Measurements from ENCODE around the gene PHAX.
"Not testable (repeated sequence)": the region's sequence is repeated elsewhere in the genome, so short reads cannot be mapped to it uniquely, and the experiment has no call there.

Gene PHAX

DNA sequence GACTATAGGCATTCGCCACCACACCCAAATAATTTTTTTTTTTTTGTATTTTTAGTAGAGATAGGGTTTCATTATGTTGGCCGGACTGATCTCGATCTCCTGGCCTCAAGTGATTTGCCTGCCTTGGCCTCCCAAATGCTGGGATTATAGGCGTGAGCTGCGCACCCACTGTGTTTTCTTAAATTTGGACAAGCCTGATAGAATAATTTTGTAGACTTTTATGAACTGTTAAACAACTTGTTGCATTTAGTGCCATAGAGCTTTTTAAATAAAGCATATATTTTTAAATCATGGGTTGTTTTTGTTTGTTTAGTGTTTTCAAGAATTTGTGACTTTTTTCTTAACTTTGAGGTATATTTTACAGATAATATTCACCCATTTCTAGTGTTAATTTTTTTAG lies 4.8 kb downstream of the PHAX start:
- no peak for DNase-seq

DNA sequence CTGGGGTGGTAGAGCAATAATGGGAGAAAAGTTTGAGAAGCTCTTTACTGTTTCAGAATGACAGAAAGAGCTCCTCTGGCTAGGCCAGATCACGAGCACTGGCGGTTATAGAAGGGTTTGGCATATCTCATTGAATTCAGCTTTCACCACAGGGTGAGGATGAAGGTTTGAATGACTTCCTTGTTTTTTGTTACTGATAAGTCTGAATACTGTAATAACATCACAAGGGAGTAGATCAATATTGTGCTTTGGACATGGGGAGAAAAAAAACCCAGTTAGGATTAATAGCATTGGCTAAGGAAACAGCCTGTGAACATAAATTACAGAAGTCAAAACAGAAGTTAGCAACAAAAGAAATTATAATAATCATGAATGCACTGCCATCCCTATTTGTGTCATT lies 9.4 kb downstream of the PHAX start:
- DNase-seq = no peak

DNA sequence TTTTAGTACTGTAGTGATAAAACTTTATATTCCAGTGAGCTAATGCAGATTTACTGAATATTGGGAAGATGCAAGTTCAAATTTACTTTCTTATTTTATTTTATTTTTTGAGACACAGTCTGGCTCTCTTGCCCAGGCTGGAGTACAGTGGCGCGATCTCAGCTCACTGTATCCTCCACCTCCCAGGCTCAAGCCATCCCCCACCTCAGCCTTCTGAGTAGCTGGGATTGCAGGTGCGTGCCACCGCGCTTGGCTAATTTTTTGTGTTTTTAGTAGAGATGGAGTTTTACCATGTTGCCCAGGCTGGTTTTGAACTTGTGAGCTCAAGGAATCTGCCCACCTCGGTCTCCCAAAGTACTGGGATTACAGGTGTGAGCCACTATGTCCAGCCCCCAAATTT lies 9.9 kb downstream of the PHAX start:
- no peak for DNase-seq

DNA sequence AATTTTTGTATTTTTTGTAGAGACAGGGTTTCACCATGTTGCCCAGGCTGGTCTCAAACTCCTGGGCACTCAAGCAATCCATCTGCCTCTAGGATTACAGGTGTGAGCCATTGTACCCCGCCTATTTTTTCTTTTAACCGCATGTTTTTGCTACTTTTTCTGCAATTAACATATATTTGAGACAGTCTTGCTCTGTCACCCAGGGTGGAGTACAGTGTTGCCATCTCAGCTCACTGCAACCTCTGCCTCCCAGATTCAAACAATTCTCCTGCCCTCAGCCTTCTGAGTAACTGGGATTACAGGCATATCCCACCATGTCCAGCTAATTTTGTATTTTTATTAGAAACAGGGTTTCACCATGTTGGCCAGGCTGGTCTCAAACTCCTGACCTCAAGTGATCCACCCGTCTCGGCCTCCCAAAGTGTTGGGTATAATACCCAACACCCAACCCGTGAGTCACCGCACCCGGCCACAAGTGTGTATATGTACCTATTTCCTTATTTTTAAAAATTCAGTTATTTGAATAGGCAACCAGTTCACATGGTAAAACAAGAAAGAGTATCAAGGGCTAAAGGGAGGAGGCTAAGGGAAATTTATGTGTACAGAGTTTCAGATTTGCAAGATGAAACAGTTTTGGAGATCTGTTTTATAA lies 13.3 kb downstream of the PHAX start:
- no peak for DNase-seq

DNA sequence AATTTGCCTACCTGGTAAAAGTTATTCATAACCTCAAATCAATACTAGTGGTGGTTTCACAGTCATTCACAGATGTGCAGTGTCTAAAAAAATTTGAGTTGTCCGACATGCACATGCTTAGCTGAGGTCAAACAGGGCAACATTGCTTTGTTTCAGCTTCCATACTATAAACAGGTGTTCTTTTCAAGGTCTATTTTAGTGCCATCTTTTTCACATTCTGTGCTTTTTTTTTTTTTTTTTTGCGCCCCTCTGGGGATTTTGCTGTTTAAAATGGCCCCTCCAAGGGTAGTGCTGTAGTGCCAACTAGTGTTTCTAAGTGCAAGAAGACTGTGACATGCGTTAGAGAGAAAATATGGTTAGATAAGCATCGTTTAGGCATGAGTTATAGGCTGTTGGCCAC lies 14.5 kb downstream of the PHAX start:
- no peak for DNase-seq

DNA sequence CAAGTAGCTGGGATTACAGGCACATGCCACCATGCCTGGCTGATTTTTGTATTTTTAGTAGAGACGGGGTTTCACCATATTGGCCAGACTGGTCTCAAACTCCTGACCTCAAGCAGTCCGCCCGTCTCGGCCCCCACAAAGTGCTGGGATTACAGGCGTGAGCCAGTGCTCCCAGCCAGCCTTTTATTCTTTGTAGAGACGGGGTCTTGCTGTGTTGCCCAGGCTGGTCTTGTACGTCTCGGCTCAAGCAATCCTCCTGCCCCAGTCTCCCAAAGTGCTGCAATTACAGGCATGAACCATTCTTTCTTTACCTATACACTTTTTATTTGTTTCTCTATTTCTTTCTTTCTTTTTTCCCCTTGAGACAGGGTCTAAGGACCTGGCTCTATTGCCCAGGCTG lies 16.9 kb downstream of the PHAX start:
- DNase-seq = not testable (repeated sequence)

DNA sequence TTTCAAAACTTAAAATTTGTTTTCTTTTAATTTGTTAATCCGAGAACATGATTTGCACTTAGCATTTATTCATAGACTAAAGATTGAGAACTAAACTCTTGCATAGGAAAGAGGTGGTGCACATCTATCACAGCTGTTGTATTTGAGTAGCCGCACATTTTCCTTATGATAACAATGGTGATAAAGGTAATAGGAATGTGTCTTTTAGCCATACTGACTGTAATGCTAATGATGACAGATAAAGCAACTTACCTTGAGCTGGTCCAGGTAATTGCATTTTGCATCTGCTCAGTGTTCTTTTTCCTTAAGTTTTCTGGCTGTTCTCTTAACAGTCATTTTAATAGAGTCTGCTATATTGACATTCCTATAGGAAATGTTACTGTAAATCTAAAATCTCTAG lies 19.0 kb downstream of the PHAX start:
- no peak for DNase-seq

DNA sequence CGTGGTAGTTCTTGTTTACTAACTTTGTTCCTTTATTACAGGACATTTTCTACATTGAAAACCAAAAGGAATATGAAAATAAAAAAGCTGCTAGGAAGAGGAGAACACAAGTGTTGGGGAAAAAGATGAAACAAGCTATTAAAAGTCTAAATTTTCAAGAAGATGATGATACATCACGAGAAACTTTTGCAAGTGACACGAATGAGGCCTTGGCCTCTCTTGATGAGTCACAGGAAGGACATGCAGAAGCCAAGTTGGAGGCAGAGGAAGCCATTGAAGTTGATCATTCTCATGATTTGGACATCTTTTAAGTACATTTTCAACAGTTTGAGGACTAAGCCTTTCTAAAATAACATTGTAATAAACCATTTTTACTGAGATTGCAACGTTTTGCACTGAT lies 23.8 kb downstream of the PHAX start:
- DNase-seq = no peak

DNA sequence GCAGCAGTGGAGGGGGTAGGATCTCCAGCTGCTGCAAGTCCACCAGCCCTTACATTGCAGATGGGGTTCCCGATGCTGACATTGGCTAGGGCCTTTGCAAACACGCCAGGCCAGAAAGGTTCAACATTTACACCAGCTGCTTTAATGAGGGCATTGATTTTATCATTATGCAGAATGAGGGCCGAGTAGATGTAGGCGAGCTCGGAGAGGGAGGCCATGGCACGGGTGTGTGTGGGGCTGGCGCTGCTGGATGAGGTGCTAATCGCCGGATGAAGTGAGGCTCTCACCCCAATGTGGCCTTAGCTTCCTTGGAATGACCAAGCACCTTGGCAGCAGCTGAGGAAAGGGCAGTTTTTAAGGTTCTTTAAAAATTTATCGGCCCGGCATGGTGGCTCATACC lies 27.4 kb downstream of the PHAX start:
- DNase-seq = no peak

DNA sequence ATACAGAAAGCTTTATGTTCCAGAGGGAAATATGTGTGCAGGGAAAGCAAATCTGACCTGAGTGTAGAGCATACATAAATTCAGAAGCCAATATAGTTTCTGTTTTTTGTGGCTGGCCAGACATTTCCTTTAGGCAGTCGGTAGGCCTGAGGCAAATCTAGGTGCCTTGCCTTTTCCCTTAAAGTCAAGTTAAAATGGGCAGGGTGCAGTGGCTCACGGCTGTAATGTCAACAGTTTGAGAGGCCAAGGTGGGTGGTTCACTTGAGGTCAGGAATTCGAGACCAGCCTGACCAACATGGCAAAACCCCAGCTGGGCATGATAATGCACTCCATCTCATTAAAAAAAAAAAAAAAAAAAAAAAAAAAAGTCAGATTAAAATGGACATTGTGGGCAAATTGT lies 31.2 kb downstream of the PHAX start:
- DNase-seq = no peak

DNA sequence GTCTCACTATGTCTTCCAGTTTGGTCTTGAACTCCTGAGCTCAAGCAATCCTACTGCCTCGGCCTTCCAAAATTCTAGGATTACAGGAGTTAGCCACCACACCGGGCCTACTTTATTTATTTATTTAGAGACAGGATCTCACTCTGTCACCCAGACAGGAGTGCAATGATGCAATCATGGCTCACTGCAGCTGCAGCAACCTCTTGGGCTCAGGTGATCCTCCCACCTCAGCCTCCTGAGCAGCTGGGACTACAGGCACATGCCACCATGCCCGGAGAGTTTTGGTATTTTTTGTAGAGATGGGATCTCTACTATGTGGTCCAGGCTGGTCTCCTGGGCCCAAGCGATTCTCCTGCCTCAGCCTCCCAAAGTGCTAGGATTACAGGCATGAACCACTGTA lies 32.8 kb downstream of the PHAX start:
- DNase-seq = no peak

DNA sequence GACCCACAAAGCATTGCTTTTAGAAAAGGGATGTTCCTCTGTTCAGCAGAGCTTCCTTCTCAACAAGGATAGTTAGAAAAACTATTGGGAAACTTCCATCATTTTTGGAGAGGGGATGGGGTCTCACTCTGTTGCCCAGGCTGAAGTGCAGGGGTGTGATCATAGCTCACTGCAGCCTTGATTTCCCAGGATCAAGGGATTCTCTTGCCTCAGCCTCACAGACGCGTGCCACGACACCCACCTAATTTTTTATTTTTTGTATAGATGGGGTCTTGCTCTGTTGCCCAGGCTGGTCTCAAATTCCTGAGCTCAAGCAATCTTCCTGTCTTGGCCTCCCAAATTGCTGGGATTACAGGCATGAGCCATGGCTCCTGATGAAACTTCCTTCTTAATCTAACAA lies 34.8 kb downstream of the PHAX start:
- DNase-seq = no peak

DNA sequence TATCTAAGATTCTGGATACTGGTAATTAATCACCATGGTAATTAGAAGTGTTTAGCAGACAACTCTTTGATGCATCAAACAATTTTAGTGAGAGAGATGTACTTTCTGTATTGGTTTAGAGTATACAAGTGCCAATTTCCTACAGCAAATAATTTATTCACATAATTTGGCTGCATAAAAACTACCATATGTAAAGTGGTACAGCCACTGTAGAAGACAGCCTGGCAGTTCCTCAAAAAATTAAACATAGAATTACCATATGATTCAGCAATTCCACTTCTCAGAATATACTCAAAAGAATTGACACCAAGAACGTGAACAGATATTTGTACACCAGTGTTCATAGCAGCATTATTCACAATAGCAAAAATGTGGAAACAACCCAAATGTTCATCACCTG lies 36.2 kb downstream of the PHAX start:
- DNase-seq = no peak

DNA sequence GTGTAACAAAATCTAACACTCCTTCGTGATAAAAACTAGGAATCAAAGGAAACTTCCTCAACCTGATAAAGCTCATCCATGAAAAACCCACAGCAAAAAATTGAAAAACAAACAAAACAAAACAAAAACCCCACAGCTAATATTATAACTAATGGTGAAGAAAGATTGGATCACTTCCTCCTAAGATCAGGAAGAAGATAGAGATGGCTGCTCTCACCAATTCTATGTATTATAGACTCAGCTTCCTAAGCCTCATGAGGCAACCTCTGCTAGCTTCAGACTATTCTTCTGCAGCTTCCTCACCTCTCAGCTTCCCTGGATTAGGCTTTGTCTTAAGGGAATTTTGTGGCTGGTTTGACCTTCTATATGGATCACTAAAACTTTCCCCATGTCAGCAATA lies 40.1 kb downstream of the PHAX start:
- no peak for DNase-seq

DNA sequence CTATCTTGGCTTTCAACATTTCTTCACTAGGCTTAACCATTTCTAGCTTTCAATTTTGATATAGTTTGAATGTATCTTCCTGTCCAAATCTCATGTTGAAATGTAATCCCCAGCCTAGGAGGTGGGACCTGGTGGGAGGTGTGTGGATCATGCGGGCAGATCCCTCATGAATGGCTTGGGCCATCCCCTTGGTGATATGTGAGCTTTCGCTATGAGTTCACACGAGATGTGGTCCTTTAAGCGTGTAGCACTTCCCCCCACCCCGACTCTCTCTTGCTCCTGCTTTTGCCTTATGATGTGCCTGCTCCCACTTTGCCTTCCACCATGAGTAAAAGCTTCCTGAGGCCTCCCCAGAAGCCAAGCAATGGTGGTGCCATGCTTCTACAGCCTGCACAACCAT lies 40.6 kb downstream of the PHAX start:
- DNase-seq = no peak

DNA sequence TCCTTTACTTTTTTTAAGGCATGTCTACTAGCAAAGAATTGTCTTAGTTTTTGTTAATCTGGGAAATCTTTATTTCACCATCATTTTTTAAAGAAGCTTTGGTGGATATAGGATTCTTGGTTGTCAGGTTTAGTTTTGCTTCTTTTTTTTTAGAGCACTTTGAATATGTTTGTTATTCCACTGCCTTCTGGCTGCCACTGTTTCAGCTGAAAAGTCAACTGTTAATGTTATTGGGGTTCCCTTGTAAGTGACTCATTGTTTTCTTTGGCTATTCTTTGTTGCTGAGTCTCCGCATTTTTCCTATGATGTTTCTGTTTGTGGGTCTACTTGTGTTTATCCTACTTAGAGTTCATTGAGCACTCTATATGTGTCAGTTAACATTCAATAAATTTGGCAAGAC lies 44.4 kb downstream of the PHAX start:
- DNase-seq = no peak

DNA sequence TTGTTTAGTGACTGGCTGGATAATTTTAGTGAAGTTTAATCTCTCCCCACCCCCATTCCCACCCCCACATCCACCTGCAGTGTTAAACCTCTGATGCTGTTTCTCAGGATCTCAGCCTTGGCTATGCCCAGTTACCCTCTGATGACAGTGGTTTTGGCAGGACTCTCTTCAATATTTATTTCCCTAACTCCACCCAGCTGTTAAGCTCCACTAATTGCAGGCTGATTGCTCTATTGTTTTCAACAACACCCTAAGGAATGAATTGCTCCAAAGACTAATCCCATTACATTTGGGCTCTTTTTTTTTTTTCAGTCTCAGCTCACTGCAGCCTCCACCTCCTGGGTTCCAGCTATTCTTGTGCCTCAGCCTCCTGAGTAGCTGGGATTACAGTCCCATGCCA lies 46.3 kb downstream of the PHAX start:
- DNase-seq = no peak

DNA sequence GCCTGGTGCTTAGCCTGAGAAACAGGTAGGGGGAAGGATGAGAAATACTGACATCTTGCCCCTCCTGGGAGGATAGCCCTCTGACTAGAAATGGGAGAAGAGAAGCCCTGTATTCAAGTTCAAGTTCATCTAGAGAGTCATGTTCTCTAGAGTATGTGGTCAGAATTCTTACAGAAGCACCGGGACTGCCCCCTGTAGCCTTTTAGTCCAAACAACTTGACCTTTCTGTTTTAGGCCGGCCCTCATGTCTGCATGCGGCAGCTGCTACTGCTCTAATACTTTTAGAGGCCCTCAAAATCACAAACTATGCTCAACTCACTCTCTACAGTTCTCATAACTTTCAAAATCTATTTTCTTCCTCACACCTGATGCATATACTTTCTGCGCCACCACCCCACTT lies 47.7 kb downstream of the PHAX start:
- DNase-seq = no peak

DNA sequence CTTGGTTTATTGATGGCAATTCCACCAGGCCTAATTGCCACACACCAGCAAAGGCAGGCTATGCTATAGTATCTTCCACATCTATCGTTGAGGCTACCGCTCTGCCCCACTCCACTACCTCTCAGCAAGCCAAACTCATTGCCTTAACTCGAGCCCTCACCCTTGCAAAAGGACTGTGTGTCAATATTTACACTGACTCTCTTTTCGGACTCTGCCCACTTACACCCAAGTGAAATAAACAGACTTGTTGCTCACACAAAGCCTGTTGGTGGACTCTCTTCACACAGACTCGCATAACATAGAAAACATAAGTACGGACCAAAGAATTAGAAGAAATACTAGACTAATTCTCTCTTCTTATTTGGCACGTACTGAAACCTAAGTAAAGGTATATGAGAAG lies 48.3 kb downstream of the PHAX start:
- DNase-seq = not testable (repeated sequence)

DNA sequence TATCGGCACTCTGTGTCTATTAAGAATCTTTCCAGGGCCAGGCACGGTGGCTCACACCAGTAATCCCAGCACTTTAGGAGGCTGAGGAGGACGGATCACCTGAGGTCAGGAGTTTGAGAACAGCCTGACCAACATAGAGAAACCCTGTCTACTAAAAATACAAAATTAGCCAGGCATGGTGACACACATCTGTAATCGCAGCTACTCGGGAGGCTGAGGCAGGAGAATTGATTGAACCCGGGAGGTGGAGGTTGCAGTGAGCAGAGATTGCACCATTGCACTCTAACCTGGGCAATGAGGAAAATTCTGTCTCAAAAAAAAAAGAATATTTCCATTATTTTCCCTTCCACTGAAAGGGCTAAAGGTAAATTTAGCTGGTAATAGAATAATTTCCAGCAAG lies 49.0 kb downstream of the PHAX start:
- DNase-seq = not testable (repeated sequence)

DNA sequence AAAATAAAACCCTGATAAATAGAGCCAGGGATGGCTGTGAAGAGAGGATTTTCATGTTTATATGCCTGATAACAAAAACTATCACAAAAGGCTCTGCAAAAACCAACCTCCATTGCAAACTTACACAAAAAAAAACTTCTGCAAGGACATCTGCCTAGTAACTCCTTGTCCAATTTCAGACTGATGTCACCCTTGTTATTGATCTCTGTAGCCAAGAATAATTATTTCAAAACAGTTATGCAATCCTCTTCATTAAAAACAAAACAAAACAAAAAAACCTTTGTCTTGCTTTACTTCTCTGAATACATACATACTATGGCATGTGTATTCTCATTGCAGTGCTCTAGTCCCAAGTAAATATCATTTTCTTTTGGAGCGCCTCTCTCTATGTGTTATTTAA lies 49.7 kb downstream of the PHAX start:
- no peak for DNase-seq

DNA sequence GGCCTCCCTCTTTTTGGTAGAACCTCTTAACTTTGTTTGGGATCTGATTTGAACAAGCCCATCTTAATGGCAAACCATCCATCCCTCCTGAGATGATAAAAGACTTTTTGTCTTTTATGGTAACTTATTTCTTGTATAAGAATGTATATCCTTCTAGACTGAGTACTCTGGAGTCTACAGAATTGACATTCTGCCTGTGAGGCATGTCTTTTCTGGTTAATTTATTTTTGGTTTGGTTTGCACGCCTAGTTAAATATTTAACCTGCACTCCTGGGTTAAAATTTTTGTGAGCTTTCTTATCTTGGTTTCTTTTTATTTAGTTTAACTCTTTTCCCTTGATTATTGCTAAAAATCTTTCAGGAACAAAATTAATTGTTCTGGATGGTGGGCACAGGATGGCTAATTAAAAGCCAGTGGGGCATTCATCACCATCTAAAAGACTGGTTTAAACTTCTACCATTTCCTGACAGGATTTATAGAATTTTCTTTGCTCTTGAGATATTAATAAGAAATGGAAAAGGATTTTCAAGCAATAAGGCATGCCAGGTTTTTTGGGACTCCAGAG lies 50.3 kb downstream of the PHAX start:
- DNase-seq = no peak

DNA sequence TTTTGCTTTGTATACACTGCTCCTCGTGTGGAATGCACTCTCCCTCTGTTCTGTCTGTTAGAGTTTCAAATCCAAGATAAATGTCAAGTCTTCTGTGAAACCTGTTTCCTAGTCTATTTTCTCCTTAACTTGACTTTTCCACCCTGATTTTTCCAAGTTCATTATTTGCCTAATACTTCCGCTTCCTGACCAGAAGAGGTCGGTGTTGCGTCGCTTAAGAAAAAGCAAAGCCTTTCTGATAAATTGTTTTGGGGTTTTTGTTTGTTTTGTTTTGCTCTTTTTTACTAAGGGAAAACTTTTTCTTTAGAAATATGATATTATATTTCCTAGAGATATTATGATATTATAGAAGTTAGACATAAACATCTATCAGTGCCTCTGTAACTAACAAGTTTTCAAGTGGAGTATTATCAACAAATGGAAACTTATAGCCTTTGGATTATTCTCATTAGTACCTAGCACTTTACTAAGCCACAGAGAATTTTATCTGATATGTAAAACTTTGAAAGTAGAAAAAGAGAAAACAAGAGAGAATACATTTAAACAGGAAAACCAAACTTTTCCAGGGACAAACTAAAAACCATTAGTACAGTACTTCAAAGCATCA lies 55.8 kb downstream of the PHAX start:
- no peak for DNase-seq

DNA sequence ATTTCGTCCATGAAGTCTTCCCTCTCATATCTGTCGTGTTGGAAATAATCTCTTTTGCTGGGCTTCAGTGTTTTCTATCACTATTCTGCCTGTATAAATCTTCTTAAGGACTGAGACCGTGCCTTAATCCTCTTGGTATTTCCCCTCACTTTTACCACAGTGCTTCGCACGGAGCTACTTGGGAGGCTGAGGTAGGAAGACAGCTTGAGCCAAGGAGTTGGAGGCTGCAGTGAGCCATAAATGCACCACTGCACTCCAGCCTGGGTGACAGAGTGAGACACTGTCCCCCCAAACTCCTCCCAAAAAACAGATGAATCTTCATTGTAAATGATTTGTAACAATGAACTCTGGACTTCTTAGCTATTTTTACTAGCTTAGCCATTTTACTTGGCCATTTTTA lies 57.8 kb downstream of the PHAX start:
- DNase-seq = no peak

All from NCI-H510A (cell line).